Mesenchymal stem cell (in vitro differentiated cells and primary cell): Measurements from ENCODE around the gene MRNIP.

Source experiments
- DNase-seq: peaks from one replicate; pipeline ENCODE4 v3.0.0-alpha.2; 2013
- H2AFZ ChIP-seq: one replicate; pipeline ENCODE4 v1.6.1; 2013; ENCODE audit warnings: low read depth, mild to moderate bottlenecking, control low read depth, inconsistent platforms, low read length, moderate library complexity
- H2AK5ac ChIP-seq: 2 replicates; pipeline ENCODE4 v1.6.1; 2013; ENCODE audit warnings: low read length, moderate library complexity, mild to moderate bottlenecking, inconsistent platforms; ENCODE audit not compliant: severe bottlenecking
- H2BK120ac ChIP-seq: one replicate; pipeline ENCODE4 v1.6.1; 2013; ENCODE audit warnings: low read depth, mild to moderate bottlenecking, inconsistent platforms, low read length, moderate library complexity
- H2BK12ac ChIP-seq, 2 experiments: one replicate each; pipeline ENCODE4 v1.6.1; 2013; ENCODE audit warnings: inconsistent platforms in 2 of 2, low read length in 2 of 2, mild to moderate bottlenecking in 2 of 2, moderate library complexity in 2 of 2, control low read depth in 1 of 2
- H2BK15ac ChIP-seq: one replicate; pipeline ENCODE4 v1.6.1; 2013; ENCODE audit warnings: mild to moderate bottlenecking, low read depth, inconsistent platforms; ENCODE audit not compliant: poor library complexity, severe bottlenecking
- H2BK5ac ChIP-seq: 2 replicates; pipeline ENCODE4 v1.6.1; 2013; ENCODE audit warnings: low read depth, mild to moderate bottlenecking, low read length, control low read depth, inconsistent platforms; ENCODE audit not compliant: poor library complexity, severe bottlenecking
- H3K14ac ChIP-seq, 2 experiments: one replicate each; pipeline ENCODE4 v1.6.1; 2013; ENCODE audit warnings: inconsistent platforms in 2 of 2, low read length in 2 of 2, control low read depth in 1 of 2, mild to moderate bottlenecking in 1 of 2, moderate library complexity in 1 of 2
- H3K18ac ChIP-seq, 2 experiments: one replicate each; pipeline ENCODE4 v1.6.1; 2013; ENCODE audit warnings: inconsistent platforms in 2 of 2, low read length in 2 of 2, control low read depth in 1 of 2, low read depth in 1 of 2, mild to moderate bottlenecking in 1 of 2
- H3K23ac ChIP-seq, 2 experiments: one replicate each; pipeline ENCODE4 v1.6.1; 2013; ENCODE audit warnings: inconsistent platforms in 2 of 2, low read length in 2 of 2, mild to moderate bottlenecking in 2 of 2, moderate library complexity in 2 of 2, control low read depth in 1 of 2
- H3K27ac ChIP-seq: 2 replicates; pipeline ENCODE4 v1.5.1; 2013; ENCODE audit warnings: mild to moderate bottlenecking, moderate library complexity, low read length, control low read depth, inconsistent platforms; ENCODE audit not compliant: poor library complexity, severe bottlenecking
- H3K27me3 ChIP-seq, 2 experiments: 2 replicates each; pipeline versions ENCODE4 v1.6.1 to v1.7.0; 2013; ENCODE audit warnings: low read length in 2 of 2, mild to moderate bottlenecking in 2 of 2, moderate library complexity in 2 of 2, control low read depth in 1 of 2, inconsistent platforms in 1 of 2; ENCODE audit not compliant: control insufficient read depth in 1 of 2, insufficient read depth in 1 of 2
- H3K36me3 ChIP-seq, 2 experiments: 2 replicates each; pipeline versions ENCODE4 v1.6.1 to v1.7.0; 2013; ENCODE audit warnings: low read length in 2 of 2, control low read depth in 1 of 2, inconsistent platforms in 1 of 2, low read depth in 1 of 2, mild to moderate bottlenecking in 1 of 2; ENCODE audit not compliant: insufficient read depth in 2 of 2, control insufficient read depth in 1 of 2
- H3K4ac ChIP-seq, 2 experiments: one replicate each; pipeline ENCODE4 v1.6.1; 2013; ENCODE audit warnings: inconsistent platforms in 2 of 2, low read length in 2 of 2, mild to moderate bottlenecking in 2 of 2, moderate library complexity in 2 of 2, control low read depth in 1 of 2, low read depth in 1 of 2
- H3K4me1 ChIP-seq: 2 replicates; pipeline ENCODE4 v1.6.1; 2013; ENCODE audit warnings: low read depth, low read length, control low read depth; ENCODE audit not compliant: control insufficient read depth, insufficient read depth
- H3K4me2 ChIP-seq: 2 replicates; pipeline ENCODE4 v1.6.1; 2013; ENCODE audit warnings: low read length, mild to moderate bottlenecking, inconsistent platforms; ENCODE audit not compliant: poor library complexity, severe bottlenecking
- H3K4me3 ChIP-seq, 2 experiments: 2 replicates each; pipeline versions ENCODE4 v1.5.1 to v1.7.0; 2013; ENCODE audit warnings: low read length in 2 of 2, mild to moderate bottlenecking in 2 of 2, control low read depth in 1 of 2, low read depth in 1 of 2; ENCODE audit not compliant: insufficient read depth in 1 of 2
- H3K79me1 ChIP-seq: replicated peaks from 2 replicates; pipeline ENCODE4 v1.6.1; 2013; ENCODE audit warnings: mild to moderate bottlenecking, control low read depth, low read length, inconsistent platforms; ENCODE audit not compliant: poor library complexity, severe bottlenecking
- H3K9ac ChIP-seq: 2 replicates; pipeline ENCODE4 v1.7.0; 2013; ENCODE audit warnings: mild to moderate bottlenecking, low read length, moderate library complexity
- H3K9me3 ChIP-seq: 2 replicates; pipeline ENCODE4 v1.7.0; 2013; ENCODE audit warnings: mild to moderate bottlenecking, low read length; ENCODE audit not compliant: control insufficient read depth
- H4K8ac ChIP-seq: one replicate; pipeline ENCODE4 v1.6.1; 2013; ENCODE audit warnings: inconsistent platforms, mild to moderate bottlenecking, low read length, moderate library complexity
- H4K91ac ChIP-seq: one replicate; pipeline ENCODE4 v1.6.1; 2013; ENCODE audit warnings: mild to moderate bottlenecking, low read length, inconsistent platforms
- WGBS: methylation state at CpG from one replicate; pipeline ENCODE4 v1.1.7; 2013; ENCODE audit warnings: mixed read lengths; 5-methylcytosine and 5-hydroxymethylcytosine counted together

The MRNIP gene

DNA sequence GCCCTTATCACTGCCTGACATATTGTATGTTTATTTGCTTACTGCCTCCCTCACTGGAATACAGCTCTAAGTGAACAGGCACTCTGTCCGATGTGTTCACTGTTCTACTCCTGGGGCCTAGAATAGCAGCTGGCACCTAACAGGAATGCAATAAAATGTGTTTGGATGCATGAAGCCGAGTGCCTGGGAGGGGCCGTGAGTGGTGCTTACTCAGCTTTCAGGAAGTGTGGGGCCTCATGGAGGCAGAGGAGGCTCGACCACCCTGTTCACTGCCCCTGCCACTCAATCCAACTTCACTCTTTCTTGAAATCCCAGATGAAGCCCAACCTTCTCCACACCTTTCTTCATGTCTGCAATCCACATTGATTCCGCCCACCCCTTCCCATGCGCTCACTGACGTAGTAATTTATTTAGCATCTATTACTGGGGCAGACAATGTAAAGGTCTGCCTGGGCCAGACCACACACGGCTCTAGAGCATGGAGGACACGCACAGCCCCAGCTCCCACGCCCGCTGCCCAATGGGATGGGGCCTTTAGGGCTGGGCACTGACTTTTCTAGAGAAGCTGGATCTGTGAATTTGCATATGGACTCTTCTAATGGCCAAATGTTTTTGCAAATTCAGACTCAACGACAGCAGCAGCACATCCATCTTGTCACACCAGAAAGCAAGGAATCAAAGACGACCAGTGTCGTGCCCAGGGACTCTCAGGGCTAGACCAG lies 27.7 kb upstream of the MRNIP start:
- no peak overlapping the region for H3K14ac ChIP-seq
- H3K18ac ChIP-seq, result no peak overlapping the region
- H3K79me1 ChIP-seq, result peaks cover 27% of the 10 kb centered on the region
- no peak overlapping the region for H2BK5ac ChIP-seq
- H3K4ac ChIP-seq, result no peak overlapping the region
- H3K4me3 ChIP-seq, result no peak overlapping the region
- no peak overlapping the region for H4K91ac ChIP-seq
- no peaks in the 10 kb centered on the region for H3K4me1 ChIP-seq
- no peak overlapping the region for H3K9ac ChIP-seq
- no peak overlapping the region for H4K8ac ChIP-seq
- no peak overlapping the region for H2BK15ac ChIP-seq
- no peak overlapping the region for H3K4me2 ChIP-seq
- no peak overlapping the region for H3K23ac ChIP-seq
- no peaks in the 10 kb centered on the region for H3K27me3 ChIP-seq
- H2AK5ac ChIP-seq, result no peak overlapping the region
- H2BK120ac ChIP-seq, result no peak overlapping the region
- no peak overlapping the region for H3K27ac ChIP-seq
- DNase-seq, result no peak
- no peak overlapping the region for H2AFZ ChIP-seq
- 88% methylated on average over 14 of the region's 14 CpGs for WGBS
- H3K9me3 ChIP-seq, result peaks cover 31% of the 10 kb centered on the region
- no peak overlapping the region for H2BK12ac ChIP-seq
- peaks cover 75 to 90% of the 10 kb centered on the region in 2 experiments for H3K36me3 ChIP-seq

DNA sequence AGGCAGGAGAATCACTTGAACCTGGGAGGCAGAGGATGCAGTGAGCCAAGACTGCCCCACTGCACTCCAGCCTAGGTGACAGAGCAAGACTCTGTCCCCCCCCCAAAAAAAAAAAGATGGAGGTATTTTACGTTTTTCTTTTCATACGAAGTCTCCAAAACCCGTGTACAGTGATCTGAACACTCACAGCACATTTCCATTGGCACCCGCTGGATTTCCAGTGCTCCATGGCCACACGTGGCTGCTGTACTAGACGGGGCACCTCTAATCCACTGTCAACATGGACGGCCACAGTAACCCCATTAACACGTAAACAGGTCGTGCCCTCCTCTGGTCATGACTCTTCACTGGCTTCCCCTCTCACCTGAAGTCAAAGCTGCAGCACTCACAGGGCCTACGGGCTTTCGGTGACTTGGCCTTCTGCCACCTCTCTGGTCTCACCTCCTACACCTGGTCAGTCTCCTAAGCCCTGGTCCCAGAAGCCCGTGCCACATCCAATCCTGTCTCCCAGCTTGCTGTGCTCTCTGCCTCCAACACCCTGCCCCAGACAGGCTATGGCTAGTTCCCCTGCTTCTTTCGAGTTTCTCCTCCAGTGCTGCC lies 27.0 kb upstream of the MRNIP start:
- Histone ChIP-seq H3K4ac (no peak overlapping the region), H3K23ac (no peak overlapping the region), H3K27me3 (no peaks in the 10 kb centered on the region), H2BK5ac (no peak overlapping the region), H3K79me1 (peaks cover 28% of the 10 kb centered on the region), H3K4me1 (peaks cover 3% of the 10 kb centered on the region), H3K14ac (no peak overlapping the region), H2AK5ac (no peak overlapping the region), H2BK12ac (no peak overlapping the region), H3K18ac (no peak overlapping the region), H4K8ac (no peak overlapping the region), H3K9me3 (peaks cover 31% of the 10 kb centered on the region), H2AFZ (no peak overlapping the region), H3K4me3 (no peak overlapping the region), H4K91ac (no peak overlapping the region), H3K4me2 (no peak overlapping the region), H2BK120ac (no peak overlapping the region), H3K27ac (no peak overlapping the region), H2BK15ac (no peak overlapping the region), H3K36me3 (peaks cover 75 to 89% of the 10 kb centered on the region in 2 experiments), H3K9ac (no peak overlapping the region)
- DNase-seq, result no peak
- WGBS, result 95% methylated on average over 13 of the region's 13 CpGs

DNA sequence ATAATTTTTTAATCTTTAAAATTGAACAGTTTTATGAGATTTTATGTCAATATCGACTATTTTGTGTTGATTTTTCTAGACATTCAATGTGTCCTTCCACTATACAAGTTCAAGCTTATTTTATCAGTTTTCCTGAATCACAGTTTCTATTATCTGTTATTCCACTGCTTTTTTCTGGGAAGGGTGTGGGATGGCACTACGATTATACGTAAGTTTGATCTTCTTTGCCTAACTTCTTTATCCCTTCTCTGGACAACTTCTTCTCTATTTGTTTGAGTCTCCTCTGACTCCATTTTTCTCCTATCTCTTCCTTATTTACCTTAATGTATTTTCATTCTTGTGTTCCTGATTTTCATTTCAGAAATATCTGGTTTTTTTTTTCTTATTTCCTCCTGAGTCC lies 24.5 kb upstream of the MRNIP start:
- Histone ChIP-seq H2AFZ (no peak overlapping the region), H3K27ac (no peak overlapping the region), H3K9ac (no peak overlapping the region), H3K9me3 (peaks cover 31% of the 10 kb centered on the region), H3K4me3 (no peak overlapping the region), H2AK5ac (no peak overlapping the region), H3K18ac (no peak overlapping the region), H3K27me3 (no peaks in the 10 kb centered on the region), H2BK5ac (no peak overlapping the region), H3K36me3 (peaks cover 75 to 79% of the 10 kb centered on the region in 2 experiments), H2BK12ac (no peak overlapping the region), H4K8ac (no peak overlapping the region), H3K23ac (no peak overlapping the region), H2BK15ac (no peak overlapping the region), H3K4me1 (peaks cover 16% of the 10 kb centered on the region), H3K4ac (no peak overlapping the region), H2BK120ac (no peak overlapping the region), H4K91ac (no peak overlapping the region), H3K14ac (no peak overlapping the region), H3K79me1 (peaks cover 37% of the 10 kb centered on the region), H3K4me2 (no peak overlapping the region)
- WGBS, result 100% methylated on average over 2 of the region's 3 CpGs
- DNase-seq, result no peak

DNA sequence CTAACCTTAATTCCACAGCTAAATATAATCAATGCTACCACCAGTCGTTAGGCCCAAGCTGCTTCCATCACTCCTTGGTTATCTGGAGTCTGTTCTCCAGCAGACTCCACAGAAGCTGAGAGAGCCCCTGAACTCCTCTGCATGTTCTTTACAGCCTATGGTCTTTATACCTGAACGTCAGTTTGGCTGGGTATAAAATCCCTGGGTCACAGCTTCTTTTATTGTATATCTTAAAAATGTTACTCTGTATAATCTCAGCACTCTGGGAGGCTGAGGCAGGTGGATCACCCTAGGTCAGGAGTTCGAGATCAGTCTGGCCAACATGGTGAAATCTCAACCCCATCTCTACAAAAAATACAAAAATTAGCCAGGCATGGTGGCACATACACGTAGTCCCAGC lies 23.7 kb upstream of the MRNIP start:
- no peak overlapping the region for H2BK5ac ChIP-seq
- H3K18ac ChIP-seq, result no peak overlapping the region
- no peak overlapping the region for H3K4ac ChIP-seq
- H2BK12ac ChIP-seq, result no peak overlapping the region
- H2AK5ac ChIP-seq, result no peak overlapping the region
- no peak overlapping the region for H3K9ac ChIP-seq
- H3K79me1 ChIP-seq, result peaks cover 37% of the 10 kb centered on the region
- peaks cover 73 to 77% of the 10 kb centered on the region in 2 experiments for H3K36me3 ChIP-seq
- peaks cover 18% of the 10 kb centered on the region for H3K4me1 ChIP-seq
- H2BK120ac ChIP-seq, result no peak overlapping the region
- no peak overlapping the region for H3K14ac ChIP-seq
- H3K27ac ChIP-seq, result no peak overlapping the region
- H3K4me3 ChIP-seq, result no peak overlapping the region
- H3K4me2 ChIP-seq, result no peak overlapping the region
- no peak overlapping the region for H2BK15ac ChIP-seq
- no peaks in the 10 kb centered on the region for H3K27me3 ChIP-seq
- 93% methylated on average over 3 of the region's 4 CpGs for WGBS
- no peak overlapping the region for H4K8ac ChIP-seq
- H3K23ac ChIP-seq, result no peak overlapping the region
- no peak overlapping the region for H4K91ac ChIP-seq
- DNase-seq, result no peak
- no peak overlapping the region for H2AFZ ChIP-seq
- peaks cover 31% of the 10 kb centered on the region for H3K9me3 ChIP-seq
